ENCODE measurements around the gene MYL12A.
"Not testable (repeated sequence)": the region's sequence is repeated elsewhere in the genome, so short reads cannot be mapped to it uniquely, and the experiment has no call there.

The MYL12A gene

GRCh38 chr18:3266062-3266608, 18.5 kb downstream of the MYL12A start:
- TF ChIP-seq CTCF (IDR thresholded peaks at IDR 0.05; ENCODE audit: extremely low read depth, missing control alignments) = no peak
- DNase-seq (ENCODE audit: low spot score) = no peak

GRCh38 chr18:3268306-3268705, 20.7 kb downstream of the MYL12A start:
- DNase-seq (ENCODE audit: low spot score) = no peak
- no peak for TF ChIP-seq CTCF (IDR thresholded peaks at IDR 0.05; ENCODE audit: extremely low read depth, missing control alignments)

GRCh38 chr18:3269241-3269913, 21.8 kb downstream of the MYL12A start:
- no peak for DNase-seq (ENCODE audit: low spot score)
- no peak for TF ChIP-seq CTCF (IDR thresholded peaks at IDR 0.05; ENCODE audit: extremely low read depth, missing control alignments)

- DNase-seq (ENCODE audit: low spot score) = no peak
- TF ChIP-seq CTCF (IDR thresholded peaks at IDR 0.05; ENCODE audit: extremely low read depth, missing control alignments) = no peak
Observed at GRCh38 chr18:3269914-3270299, 22.3 kb downstream of the MYL12A start.

GRCh38 chr18:3273042-3273441, 25.4 kb downstream of the MYL12A start:
- DNase-seq (ENCODE audit: low spot score) = no peak
- no peak for TF ChIP-seq CTCF (IDR thresholded peaks at IDR 0.05; ENCODE audit: extremely low read depth, missing control alignments)

GRCh38 chr18:3277643-3278213, 30.1 kb downstream of the MYL12A start:
- not testable (repeated sequence) for DNase-seq (ENCODE audit: low spot score)

- TF ChIP-seq CTCF (IDR thresholded peaks at IDR 0.05; ENCODE audit: extremely low read depth, missing control alignments) = no peak
- peak; percentile 53 for DNase-seq (ENCODE audit: low spot score)
Observed at GRCh38 chr18:3279201-3280185, 31.9 kb downstream of the MYL12A start.
